HG03460 (cell line): ENCODE measurements around the gene MARCO.

Experiments
- ATAC-seq: cut with Tn5 transposase; IDR thresholded peaks from one replicate; pipeline ENCODE4 v1.9.1; 2021; ENCODE audit not compliant: unreplicated experiment

MARCO gene, protein sequence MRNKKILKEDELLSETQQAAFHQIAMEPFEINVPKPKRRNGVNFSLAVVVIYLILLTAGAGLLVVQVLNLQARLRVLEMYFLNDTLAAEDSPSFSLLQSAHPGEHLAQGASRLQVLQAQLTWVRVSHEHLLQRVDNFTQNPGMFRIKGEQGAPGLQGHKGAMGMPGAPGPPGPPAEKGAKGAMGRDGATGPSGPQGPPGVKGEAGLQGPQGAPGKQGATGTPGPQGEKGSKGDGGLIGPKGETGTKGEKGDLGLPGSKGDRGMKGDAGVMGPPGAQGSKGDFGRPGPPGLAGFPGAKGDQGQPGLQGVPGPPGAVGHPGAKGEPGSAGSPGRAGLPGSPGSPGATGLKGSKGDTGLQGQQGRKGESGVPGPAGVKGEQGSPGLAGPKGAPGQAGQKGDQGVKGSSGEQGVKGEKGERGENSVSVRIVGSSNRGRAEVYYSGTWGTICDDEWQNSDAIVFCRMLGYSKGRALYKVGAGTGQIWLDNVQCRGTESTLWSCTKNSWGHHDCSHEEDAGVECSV

DNA sequence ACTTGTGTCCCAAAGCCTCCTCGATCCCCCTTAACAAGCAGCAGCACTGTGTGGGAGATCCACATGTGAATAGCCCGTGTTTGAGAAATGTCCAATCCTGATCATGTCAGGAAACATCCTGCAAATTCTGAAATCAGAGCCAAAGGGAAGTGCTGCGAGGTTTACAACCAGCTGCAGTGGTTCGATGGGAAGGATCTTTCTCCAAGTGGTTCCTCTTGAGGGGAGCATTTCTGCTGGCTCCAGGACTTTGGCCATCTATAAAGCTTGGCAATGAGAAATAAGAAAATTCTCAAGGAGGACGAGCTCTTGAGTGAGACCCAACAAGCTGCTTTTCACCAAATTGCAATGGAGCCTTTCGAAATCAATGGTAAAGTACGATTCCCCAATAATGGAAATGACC is at the start of gene MARCO:
Gene MARCO (plus strand): TSS at position 164 of the 400 bp plus-strand sequence. CDS start 107 bp downstream, at position 271.
- no peak for ATAC-seq

GRCh38 chr2:118893100-118893499 is 48.9 kb upstream of the MARCO start:
- ATAC-seq = no peak

GRCh38 chr2:118902266-118903028 is 39.5 kb upstream of the MARCO start:
- ATAC-seq = no peak

DNA sequence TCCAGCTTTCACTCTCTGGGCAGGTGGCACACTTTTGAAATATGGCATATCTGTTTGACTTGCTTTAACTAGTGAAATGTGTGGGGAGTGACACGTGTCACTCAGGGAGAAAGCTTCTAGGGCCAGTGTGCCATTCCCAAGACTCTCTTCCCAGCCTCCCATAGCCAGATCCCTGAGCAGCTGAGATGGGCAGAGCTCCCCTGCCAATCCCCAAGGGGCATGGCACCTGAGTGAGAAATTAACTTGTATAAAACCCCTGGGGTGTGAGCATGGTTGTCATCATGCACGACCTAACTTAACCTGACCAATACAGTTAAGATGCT is 39.0 kb upstream of the MARCO start:
- no peak for ATAC-seq

- ATAC-seq = no peak
Measured at GRCh38 chr2:118903551-118904479, 38.2 kb upstream of the MARCO start.

- ATAC-seq = no peak
Measured at GRCh38 chr2:118905206-118905605, 36.8 kb upstream of the MARCO start.

DNA sequence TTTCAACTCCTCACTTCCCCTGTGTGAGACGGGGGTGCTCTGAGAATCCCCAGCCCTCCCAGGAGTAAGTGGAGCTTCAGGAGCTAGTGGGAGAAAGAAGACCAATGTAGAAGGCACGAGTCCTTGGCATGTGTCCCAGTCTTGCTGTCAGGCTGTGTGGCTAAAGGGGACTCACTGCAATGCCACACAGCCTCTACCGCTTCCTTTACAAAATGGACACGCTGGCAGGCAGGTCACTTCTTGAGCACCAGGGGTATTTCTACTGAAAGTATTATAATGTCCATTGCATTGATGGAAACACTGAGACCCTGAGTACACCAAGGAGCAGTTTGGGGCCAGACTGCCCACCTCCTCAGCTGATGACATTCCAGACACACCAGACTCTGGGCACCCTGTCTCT is 35.8 kb upstream of the MARCO start:
- no peak for ATAC-seq

- no peak for ATAC-seq
Measured at GRCh38 chr2:118907759-118908158, 34.2 kb upstream of the MARCO start.

DNA sequence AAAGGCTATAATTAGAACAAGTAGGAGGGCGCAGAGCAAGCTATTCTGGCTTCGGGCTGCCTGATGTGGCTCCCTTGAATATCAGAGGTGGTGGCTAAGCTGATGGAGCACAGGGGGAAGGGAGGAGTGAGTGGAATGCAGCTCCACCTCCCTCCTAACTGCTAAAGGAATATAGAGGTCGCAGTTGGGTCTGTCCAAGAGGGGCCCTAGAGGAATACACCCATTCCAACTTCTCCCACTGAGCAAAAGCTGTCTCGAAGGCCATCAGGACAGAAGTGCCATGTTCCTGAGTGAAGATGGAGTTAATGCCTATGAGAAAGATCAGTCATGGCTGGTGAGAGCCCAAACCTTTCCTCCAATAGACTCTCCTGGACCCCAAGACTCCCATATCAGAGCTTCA is 32.8 kb upstream of the MARCO start:
- ATAC-seq = no peak

DNA sequence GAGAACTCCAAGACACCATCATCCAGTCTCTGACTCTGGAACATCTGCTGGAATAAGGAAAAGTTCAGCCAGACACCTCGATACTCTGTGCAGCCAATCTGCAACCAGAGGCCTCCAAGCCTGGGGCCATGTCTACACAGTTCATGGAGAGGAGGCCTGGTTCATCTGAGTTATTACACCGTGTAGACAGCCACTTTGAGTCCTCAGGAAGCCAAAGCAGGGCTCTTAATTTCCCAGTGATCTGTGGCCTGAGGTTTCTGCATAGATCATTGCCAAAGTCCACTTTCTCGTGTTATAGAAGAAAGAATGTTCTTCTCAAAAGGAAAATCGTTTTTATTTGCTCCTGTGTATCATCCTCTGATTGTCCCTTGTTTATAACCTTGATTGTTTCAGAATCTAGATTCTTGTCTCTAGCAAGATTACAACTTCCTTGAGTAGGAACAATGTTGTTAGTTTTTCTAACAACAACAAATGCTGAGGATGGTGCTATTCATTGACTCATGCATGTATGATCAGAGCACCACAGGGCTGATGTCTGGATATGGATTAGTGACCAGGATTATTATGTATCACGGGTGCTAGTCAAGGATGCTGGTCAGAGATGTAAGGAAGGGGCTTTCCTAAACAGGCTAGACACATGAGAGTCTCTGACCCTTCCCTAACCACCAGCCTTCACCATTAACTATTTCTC is 30.7 kb upstream of the MARCO start:
- ATAC-seq = no peak

GRCh38 chr2:118911936-118912335 is 30.1 kb upstream of the MARCO start:
- ATAC-seq = no peak

DNA sequence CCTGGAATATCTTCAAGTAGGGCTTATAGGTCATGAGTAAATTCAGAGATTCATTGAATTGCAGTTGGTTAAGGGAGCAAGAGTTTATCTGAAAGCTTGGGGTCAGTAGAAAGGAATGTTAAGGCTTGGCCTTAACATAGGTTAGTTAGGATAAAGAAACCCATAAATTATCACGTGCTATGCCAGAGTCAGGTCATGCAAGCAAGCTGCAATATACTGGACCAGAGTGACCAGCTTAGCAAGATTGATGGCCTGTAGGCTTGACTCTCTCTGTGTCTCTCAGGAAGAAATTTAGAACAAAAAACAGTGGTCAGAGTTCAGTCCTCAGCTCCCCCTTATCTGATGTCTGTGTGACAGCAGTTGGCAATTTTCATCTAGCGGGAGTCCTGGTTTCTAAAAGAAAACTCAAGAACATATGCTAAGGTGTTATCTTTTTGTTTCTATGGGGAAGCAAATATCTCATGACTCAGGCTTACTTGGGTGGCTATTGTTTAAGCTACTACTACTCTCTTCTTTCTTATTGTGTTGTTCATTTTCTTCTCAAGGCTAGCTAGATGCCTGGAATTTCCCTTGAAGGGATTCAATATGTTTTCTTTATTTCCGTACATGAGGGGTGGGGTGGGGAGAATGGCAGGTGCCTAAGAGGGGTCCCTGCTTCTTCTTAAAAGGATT is 28.7 kb upstream of the MARCO start:
- ATAC-seq = no peak

- no peak for ATAC-seq
Measured at GRCh38 chr2:118913803-118914645, 28.0 kb upstream of the MARCO start.

DNA sequence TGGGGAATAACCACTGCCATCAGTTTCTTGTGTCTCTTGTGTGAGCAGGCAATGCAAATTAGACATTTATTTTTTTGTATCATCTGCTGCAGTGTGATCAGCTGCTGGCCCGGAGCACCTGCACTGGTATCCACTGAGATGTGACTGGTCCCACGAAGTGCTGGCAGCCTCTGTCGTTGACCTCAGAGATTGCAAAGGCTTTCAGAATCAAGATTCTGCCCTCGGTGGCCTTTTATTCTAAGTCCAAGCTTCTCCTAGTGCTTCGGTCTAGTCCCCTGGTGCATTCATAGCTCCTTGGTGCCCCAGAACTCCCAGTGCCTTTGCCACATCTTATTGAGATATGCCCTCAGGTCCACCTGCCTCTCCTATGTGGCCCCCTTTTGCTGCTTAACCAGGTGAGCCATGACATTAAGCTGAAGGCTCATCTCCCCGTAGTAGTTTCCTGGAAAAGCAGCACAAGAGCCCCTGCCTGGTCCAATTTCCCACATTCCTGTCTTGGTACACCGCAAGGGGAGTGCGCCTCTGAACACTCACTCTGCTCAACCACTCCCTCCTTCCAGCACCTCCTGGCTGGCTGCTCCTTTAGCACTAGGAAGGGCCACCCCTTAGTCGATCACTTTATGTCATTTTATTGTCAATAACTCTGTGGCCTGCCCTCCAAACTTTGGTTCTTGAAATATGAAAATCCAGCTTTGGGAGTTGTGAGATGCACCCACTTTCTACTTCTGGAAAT is 27.1 kb upstream of the MARCO start:
- no peak for ATAC-seq

- ATAC-seq = no peak
Measured at GRCh38 chr2:118918017-118918416, 24.0 kb upstream of the MARCO start.

GRCh38 chr2:118921646-118922045 is 20.3 kb upstream of the MARCO start:
- no peak for ATAC-seq

DNA sequence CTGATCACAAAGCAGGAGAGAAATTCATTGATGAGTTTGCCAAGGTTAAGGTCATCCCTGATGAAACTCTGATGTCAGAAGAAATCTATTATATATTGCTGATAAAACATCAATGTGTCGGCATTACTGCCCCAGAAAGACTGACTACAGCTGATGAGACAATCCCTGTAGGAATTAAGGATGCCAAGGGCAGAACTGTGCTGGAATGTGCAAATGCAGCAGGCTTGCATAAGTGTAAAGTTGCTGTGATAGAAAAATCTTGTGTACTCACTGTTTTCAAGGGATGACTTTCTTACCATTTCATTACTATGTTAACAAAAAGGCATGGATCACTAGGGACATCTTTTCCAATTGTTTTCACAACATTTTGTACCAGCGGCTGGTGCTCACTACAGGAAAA is 19.7 kb upstream of the MARCO start:
- no peak for ATAC-seq

DNA sequence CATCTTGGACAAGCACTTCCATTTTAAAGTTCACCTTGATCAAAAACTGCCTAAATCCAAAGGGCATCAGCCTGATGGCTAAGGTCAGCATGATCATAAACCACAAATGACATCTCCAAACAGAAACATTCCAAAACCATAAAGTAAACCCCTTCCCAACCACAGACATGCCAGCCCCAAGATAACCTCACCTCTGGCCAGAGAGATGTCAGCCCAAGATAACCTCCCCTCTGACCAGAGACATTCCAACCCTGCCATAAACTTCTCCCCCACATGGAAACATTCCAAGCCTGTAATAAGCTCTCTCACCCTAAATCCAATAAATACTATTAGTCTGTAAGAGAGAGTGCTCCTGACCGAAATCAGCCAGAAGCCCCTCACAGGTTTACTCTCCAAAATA is 18.6 kb upstream of the MARCO start:
- ATAC-seq = no peak
